ENCODE results near the gene S1PR4. TPM values are rescaled to one million over a fixed set of nuclear protein-coding genes. Genes with fewer than 3 reads are reported as not detected.

The S1PR4 gene
- total RNA-seq, 1 donor from 2014 or later = 4.9 TPM

DNA sequence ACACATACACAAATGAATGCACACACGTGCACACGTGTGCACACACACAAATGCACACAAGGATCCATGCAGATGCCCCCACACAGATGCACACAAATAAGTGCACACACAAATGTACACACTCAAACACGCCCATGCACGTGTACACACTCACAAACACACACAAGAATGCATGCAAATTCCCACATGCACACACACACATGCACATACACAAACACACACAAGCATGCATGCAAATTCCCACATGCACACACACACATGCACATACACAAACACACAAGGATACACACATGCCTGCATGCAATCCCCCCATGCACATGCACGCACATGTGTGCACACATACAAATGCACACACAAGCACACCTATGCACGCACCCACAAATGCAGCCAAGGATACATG is 29.5 kb upstream of the S1PR4 start:
- TF ChIP-seq, protein P1, sequence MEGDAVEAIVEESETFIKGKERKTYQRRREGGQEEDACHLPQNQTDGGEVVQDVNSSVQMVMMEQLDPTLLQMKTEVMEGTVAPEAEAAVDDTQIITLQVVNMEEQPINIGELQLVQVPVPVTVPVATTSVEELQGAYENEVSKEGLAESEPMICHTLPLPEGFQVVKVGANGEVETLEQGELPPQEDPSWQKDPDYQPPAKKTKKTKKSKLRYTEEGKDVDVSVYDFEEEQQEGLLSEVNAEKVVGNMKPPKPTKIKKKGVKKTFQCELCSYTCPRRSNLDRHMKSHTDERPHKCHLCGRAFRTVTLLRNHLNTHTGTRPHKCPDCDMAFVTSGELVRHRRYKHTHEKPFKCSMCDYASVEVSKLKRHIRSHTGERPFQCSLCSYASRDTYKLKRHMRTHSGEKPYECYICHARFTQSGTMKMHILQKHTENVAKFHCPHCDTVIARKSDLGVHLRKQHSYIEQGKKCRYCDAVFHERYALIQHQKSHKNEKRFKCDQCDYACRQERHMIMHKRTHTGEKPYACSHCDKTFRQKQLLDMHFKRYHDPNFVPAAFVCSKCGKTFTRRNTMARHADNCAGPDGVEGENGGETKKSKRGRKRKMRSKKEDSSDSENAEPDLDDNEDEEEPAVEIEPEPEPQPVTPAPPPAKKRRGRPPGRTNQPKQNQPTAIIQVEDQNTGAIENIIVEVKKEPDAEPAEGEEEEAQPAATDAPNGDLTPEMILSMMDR (IDR thresholded peaks at IDR 0.05) = no peak
- H3K4me3 ChIP-seq = no peak overlapping the region
- intact Hi-C loops (cut with DNase I) = no loop called here
- no peak overlapping the region for H3K27ac ChIP-seq
- H3K4me1 ChIP-seq = no peaks in the 10 kb centered on the region
- H3K9me3 ChIP-seq = no peaks in the 10 kb centered on the region
- H3K36me3 ChIP-seq = no peaks in the 10 kb centered on the region
- H3K27me3 ChIP-seq = no peaks in the 10 kb centered on the region
- DNase-seq (ENCODE audit: low spot score in 2 of 2) = no peak

DNA sequence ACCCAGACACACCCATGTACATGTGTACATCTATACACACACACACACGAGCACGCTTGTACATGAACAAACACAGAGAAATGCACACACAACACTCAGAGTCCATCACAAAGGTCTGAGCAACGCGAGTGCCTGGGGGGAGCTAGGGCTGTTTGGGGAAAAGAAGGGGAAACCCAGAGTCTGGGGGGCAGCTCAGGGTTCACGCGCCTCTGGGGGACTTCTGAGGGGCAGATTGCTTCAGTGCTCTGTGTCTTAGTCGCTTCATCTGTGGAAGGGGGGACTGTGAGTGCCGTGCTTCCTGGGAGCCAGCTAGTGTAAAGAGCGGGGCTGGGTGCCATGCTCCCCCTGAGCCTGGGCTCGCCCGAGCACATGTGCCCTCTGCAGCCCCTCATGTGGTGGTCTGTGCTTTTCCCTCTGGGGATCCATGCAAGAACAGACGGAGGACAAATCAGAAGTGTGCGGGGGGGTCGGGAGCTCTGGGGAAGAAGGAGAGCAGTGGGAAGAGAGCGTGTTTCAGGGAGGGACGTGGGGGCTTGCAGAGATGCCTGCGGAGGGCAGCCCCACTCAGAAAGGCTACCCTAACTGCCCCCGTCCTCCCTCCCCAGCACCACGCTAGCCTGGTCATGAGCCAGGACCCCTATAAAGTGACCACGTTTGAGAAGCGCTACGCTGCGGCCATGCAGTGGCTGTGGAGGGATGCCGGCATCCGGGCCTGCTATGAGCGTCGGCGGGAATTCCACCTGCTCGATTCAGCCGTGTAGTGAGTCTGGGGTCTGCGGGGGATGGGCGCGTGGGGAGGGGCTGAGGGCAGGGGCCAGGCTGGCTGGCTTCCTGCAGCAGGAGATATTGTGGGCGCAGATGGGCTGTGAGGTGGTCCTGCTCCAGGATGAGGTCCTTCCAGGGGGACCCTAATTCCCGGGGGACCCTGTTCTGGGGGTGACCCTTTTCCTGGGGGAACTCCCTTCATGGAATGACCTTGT is 28.8 kb upstream of the S1PR4 start:
- intact Hi-C loops (cut with DNase I) = no loop called here
- DNase-seq (ENCODE audit: low spot score in 2 of 2) = no peak

DNA sequence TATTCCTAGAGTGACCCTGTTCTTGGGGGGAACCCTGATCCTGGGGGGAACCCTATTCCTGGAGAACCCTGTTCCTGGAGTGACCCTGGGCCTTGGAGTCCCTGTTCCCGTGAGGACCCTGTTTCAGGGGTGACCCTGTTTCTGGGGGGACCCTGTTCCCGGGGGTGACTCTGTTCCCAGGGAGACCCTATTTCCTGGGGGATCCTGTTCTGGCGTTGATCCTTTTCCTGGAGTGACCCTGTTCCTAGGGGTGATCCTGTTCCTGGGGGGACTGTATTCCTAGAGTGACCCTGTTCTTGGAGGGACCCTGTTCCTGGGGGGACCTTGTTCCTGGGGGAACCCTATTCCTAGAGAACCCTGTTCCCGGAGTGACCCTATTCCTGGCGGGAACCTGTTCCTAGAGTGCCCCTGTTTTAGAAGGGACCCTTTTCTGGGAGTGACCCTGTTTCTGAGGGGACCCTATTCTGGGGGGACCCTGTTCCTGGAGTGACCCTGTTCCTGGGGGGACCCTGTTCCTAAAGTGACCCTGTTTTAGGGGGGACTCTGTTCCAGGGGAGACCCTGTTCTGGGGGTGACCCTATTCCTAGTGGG is 27.7 kb upstream of the S1PR4 start:
- no peaks in the 10 kb centered on the region for H3K4me1 ChIP-seq
- TF ChIP-seq, protein P1 (IDR thresholded peaks at IDR 0.05) = no peak
- no peaks in the 10 kb centered on the region for H3K27me3 ChIP-seq
- intact Hi-C loops (cut with DNase I) = no loop called here
- H3K4me3 ChIP-seq = no peak overlapping the region
- H3K9me3 ChIP-seq = no peaks in the 10 kb centered on the region
- H3K36me3 ChIP-seq = no peaks in the 10 kb centered on the region
- no peak overlapping the region for H3K27ac ChIP-seq
- DNase-seq (ENCODE audit: low spot score in 2 of 2) = no peak

More for the DNA sequence above, 28.8 kb upstream of the S1PR4 start:
- no peaks in the 10 kb centered on the region for H3K36me3 ChIP-seq
- no peak overlapping the region for H3K4me3 ChIP-seq
- no peaks in the 10 kb centered on the region for H3K27me3 ChIP-seq
- no peaks in the 10 kb centered on the region for H3K4me1 ChIP-seq
- TF ChIP-seq, protein P1 (IDR thresholded peaks at IDR 0.05) = no peak
- H3K27ac ChIP-seq = no peak overlapping the region
- H3K9me3 ChIP-seq = no peaks in the 10 kb centered on the region

DNA sequence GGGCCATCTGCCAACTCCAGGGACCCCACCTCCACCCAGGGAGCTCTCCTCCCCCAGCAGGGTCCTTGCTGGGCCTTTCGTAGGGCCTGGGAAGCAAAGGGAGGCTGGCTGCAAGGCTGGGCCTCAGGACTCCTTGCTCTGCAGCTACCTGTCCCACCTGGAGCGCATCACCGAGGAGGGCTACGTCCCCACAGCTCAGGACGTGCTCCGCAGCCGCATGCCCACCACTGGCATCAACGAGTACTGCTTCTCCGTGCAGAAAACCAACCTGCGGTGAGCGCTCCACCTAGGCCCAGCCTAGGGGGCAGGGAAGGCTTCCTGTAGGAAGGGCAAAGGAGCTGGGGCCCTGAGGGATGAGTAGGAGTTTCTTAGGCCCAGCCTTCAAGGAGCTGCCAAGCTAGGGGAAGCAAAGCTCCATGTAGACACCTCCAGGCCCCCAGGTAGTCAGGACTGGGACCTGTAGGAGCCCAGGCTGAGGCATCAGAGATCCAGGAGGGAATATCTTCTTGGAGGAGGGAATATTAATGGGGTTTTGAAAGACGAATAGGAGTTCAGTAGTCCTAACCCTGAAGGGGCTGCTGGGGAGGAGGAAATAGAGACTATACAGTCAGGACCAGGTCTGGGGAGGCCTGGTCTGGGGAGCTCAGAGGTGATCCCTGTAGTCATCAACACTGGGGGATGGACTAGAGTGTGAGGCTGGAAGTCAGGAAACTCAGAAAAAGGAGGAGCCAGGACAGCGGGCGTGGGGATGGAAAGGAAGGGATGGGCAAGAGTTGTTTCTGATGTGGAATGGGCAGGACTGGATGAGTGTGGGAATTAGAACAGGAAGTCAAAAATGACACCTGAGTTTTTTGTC is 26.8 kb upstream of the S1PR4 start:
- H3K36me3 ChIP-seq = no peaks in the 10 kb centered on the region
- DNase-seq (ENCODE audit: low spot score in 2 of 2) = no peak
- H3K27ac ChIP-seq = no peak overlapping the region
- intact Hi-C loops (cut with DNase I) = no loop called here
- no peaks in the 10 kb centered on the region for H3K27me3 ChIP-seq
- TF ChIP-seq, protein P1 (IDR thresholded peaks at IDR 0.05) = no peak
- H3K9me3 ChIP-seq = no peaks in the 10 kb centered on the region
- no peaks in the 10 kb centered on the region for H3K4me1 ChIP-seq
- no peak overlapping the region for H3K4me3 ChIP-seq

DNA sequence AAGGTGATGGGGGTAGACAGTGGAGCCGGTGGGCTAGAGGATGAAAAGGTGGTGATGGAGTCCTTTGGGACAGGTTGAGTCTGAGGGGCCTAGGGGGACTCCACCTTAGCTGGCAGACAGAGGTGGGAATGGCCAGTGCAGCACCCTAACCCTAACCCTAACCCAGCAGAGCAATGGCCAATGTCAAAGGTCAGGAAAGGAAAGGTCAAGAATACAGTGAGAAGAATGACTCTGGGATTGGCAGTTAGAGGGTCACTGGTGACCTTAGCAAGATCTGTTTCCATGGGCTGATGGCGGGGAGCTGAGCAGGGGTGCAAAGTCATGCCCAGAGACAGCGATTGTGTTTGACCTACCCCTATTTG is 26.2 kb upstream of the S1PR4 start:
- Histone ChIP-seq H3K36me3 (no peaks in the 10 kb centered on the region), H3K4me1 (no peaks in the 10 kb centered on the region), H3K27ac (no peak overlapping the region), H3K9me3 (no peaks in the 10 kb centered on the region), H3K27me3 (no peaks in the 10 kb centered on the region), H3K4me3 (no peak overlapping the region)
- TF ChIP-seq, protein P1 (IDR thresholded peaks at IDR 0.05) = no peak
- intact Hi-C loops (cut with DNase I) = no loop called here
- DNase-seq (ENCODE audit: low spot score in 2 of 2) = no peak

Measured in ascending aorta (tissue), 2 donors.